ENCODE measurements around the gene AHDC1. TPM values are rescaled to one million over a fixed set of nuclear protein-coding genes. Genes with fewer than 3 reads are reported as not detected.
"Not testable (repeated sequence)": the region's sequence is repeated elsewhere in the genome, so short reads cannot be mapped to it uniquely, and the experiment has no call there.

The AHDC1 gene, protein sequence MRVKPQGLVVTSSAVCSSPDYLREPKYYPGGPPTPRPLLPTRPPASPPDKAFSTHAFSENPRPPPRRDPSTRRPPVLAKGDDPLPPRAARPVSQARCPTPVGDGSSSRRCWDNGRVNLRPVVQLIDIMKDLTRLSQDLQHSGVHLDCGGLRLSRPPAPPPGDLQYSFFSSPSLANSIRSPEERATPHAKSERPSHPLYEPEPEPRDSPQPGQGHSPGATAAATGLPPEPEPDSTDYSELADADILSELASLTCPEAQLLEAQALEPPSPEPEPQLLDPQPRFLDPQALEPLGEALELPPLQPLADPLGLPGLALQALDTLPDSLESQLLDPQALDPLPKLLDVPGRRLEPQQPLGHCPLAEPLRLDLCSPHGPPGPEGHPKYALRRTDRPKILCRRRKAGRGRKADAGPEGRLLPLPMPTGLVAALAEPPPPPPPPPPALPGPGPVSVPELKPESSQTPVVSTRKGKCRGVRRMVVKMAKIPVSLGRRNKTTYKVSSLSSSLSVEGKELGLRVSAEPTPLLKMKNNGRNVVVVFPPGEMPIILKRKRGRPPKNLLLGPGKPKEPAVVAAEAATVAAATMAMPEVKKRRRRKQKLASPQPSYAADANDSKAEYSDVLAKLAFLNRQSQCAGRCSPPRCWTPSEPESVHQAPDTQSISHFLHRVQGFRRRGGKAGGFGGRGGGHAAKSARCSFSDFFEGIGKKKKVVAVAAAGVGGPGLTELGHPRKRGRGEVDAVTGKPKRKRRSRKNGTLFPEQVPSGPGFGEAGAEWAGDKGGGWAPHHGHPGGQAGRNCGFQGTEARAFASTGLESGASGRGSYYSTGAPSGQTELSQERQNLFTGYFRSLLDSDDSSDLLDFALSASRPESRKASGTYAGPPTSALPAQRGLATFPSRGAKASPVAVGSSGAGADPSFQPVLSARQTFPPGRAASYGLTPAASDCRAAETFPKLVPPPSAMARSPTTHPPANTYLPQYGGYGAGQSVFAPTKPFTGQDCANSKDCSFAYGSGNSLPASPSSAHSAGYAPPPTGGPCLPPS (N-terminal part only)
- 46.6 and 55.3 TPM in 2 replicates for total RNA-seq
- 67.3 TPM for polyA plus RNA-seq (2012)

GRCh38 chr1:27603681-27604578 lies at the start of gene AHDC1:
TSS of gene AHDC1 (minus strand) at chr1:27604144. CDS start at chr1:27552115, 52,029 bp downstream.
- peak; percentile 92 for DNase-seq (ENCODE audit: low read depth)

DNA sequence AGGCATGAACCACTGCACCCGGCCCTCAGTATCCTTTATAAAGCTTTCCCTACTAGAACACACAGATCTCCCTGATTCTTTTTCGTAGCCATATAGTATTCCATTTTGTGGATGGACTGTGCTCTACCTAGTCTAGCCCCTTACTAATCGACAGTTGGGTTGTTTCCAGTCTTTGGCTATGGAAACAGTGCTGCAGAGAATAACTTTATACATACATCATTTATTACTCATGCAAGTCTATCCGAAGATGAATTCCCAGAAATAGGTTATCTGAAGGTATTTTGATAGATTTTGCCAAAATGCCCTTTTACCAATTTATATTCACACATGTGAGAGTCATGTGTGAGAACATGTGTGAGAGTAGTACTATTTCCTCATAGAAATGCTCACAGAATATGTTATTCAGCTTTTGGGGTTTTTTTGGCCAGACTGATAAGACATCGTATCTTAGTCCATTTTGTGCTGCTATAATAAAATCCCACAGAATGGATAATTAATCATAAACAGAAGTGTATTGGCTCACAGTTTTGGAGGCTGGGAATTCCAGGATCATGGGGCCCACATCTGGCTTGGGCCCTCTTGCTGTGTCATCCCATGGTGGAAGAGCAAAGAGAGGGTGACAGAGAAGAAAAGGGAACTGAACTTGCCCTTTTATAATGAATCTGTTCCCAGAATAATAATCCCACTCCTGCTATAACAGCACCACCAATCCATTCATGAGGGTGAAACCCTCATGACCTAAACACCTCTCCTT lies 48.3 kb upstream of the AHDC1 start:
- no peak for DNase-seq (ENCODE audit: low read depth)

DNA sequence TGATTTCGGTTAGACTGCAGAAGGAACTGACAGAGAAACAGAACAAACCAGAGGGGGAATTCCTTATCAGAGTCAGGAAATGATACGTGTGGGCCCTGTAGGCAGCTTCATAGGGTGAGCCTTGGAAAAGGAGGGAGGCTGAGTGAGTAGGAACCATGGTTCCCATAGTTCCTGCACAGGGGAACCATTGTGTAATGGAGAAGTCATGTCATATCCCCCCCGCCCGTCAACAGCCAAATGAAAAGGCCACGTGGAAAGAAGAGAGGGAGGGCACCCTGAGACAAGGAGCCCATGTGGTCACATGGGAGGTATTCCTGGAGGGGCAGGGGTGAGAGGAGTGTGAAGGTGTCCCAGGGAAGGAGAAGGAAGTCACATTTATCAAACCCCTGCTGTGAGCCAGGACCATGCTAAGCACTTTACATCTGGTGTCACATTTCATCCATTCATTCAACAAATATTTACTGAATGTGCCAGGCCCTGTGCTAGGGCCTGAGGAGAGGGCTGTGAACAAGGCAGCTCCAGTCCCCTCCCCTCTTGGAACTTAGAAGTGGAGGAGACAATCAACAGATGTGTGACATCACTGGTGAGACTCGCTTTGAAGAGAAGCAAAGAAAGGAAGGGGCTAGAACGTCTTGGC lies 46.7 kb upstream of the AHDC1 start:
- DNase-seq (ENCODE audit: low read depth): no peak

- DNase-seq (ENCODE audit: low read depth): no peak
These were observed 46.2 kb upstream of the AHDC1 start for GRCh38 chr1:27650171-27650538.

DNA sequence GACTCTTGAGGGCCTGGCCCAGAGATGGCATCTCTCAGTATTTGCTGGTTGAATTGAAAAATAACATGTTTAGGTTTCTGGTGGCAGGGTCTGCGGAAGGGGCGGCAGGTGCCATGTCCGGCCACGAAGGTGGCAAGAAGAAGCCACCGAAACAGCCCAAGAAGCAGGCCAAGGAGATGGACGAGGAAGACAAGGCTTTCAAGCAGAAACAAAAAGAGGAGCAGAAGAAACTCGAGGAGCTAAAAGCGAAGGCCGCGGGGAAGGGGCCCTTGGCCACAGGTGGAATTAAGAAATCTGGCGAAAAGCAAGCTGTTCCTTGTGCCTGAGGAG lies 45.3 kb upstream of the AHDC1 start:
- DNase-seq (ENCODE audit: low read depth): no peak

DNA sequence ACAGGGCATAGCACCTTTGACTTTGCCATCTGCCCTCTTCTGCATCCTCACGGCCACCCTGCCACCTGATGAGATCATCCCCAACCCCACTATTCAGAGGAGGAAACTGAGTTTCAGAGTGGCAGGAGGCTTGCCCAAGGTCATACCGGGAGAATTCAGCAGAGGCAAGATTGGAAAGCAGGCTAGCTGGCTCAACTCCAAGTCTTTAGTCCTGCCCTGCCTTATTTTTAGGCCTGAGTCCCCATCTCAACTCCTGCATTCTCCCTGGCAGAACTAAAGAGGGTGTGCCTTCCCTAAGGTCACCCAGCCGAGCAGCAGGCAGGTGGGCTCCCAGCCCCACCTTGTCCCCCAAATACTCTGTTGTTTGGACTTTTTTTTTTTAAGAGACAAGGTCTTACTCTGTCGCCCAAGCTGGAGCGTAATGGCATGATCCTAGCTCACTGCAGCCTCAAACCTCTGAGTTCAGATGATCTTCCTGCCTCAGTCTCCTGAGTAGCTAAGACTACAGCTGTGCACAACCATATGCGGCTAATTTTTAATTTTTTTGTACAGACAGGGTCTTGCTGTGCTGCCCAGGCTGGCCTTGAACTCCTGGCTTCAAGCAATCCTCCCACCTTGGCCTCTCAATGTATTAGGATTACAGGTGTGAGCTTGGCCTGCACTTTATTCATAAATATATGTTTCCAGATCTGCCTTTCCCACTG lies 44.8 kb upstream of the AHDC1 start:
- DNase-seq (ENCODE audit: low read depth): peak; percentile 78

DNA sequence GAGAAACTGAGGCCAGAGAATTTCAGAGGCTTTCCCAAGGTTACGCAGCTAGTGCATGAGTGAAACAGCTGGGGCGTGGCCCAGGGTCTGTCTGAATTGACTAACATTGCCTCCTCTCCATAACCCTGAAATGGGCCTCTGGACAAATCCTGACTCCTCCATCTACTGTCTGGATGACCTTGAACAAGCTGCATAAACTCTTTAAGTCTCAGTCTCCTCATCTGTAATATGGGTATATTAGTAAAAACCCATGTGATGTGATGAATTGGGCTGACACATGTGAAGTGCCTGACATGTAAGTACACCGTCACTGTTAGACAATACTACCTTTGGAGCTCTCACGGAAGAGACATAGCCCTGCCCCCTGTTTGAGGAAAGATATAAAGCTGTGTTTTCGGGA lies 43.4 kb upstream of the AHDC1 start:
- no peak for DNase-seq (ENCODE audit: low read depth)

- DNase-seq (ENCODE audit: low read depth): peak; percentile 78
These were observed 42.7 kb upstream of the AHDC1 start for GRCh38 chr1:27646676-27647075.

DNA sequence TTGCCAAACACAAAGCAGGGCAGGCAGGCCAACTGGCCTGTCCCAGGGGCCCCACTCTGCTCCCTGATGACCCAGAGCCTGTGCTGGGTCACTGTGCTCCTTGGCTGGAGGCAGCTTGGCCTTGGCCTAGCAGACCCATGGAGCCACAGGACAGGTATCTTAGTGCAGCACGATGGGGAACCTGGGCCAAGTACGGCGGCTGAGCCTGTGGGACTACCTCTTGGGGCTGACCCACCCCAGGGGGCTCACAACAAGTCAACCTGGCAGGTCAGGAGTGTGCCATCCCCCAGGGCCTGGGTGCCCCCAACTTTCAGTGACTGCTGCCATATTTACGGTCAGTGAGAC lies 41.1 kb upstream of the AHDC1 start:
- DNase-seq (ENCODE audit: low read depth): no peak

DNA sequence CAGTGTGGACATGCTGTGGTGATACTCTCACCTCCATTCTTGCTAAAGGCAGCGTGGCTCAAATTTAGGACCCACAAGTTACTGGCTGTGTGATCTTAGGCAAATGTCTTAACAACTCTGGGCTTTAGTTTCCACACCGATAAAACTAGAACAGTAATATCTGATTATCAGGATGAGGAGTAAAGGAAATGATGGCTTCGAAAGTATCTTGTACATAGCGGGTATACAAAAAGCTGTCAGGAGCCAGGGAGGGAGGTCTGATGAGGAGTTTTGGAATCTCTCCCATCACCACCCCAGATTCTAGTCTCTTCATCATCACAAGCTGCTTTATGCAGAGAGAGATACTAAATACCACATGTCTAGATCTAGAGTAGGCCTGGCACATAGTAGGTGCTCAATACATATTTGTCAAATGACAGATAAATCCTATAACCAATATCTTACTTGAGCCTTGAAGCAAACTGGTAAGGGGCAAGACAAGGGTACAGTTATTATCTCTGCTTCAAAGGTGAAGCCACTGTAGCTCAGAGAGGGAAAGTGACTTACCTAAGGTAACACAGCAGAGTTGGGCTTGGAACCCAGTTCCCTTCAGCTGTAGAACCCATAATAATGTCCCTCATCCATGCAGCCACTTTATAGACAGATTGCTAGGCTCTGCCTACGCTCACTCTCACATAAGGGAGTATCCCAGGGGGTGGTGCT lies 40.6 kb upstream of the AHDC1 start:
- no peak for DNase-seq (ENCODE audit: low read depth)

DNA sequence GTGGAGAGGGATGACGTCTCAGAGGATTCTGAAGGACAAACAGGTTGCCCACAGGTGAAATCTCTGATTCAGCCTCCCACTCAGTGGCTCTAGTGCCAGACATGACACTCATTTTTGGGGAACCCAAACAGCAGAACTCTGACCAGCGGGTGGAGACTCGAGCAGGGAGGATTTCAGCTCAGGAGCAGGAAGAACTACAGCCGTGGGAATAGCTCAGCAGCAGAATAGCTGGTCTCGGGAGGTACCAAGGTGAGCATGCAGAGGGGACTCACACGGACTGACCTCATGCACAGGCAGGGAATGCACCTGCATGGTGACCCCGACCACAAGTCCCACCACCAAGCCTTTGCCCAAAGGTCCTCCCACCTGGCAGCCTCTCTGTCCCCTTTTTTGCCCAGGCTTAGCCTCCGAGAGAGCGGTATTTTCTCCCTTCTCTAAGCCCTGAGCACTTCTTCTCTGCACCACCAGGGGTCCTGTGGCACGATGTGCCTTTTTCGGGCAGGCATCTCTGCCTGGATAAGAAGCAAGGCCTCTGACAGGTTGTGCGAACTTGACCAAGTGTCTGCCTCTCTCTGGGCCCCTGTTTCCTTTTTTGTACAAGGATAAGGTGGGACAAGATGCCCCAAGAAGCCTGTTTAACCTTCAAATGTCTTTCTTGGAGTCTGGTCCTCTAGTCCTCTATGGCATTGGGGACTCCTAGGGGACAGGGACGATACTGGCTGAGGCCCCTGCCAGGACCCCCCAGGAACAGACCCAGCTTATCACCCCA lies 39.8 kb upstream of the AHDC1 start:
- DNase-seq (ENCODE audit: low read depth): peak; percentile 70

- not testable (repeated sequence) for DNase-seq (ENCODE audit: low read depth)
These were observed 36.6 kb upstream of the AHDC1 start for GRCh38 chr1:27640514-27640913.

- DNase-seq (ENCODE audit: low read depth): no peak
These were observed 34.9 kb upstream of the AHDC1 start for GRCh38 chr1:27638805-27639204.

DNA sequence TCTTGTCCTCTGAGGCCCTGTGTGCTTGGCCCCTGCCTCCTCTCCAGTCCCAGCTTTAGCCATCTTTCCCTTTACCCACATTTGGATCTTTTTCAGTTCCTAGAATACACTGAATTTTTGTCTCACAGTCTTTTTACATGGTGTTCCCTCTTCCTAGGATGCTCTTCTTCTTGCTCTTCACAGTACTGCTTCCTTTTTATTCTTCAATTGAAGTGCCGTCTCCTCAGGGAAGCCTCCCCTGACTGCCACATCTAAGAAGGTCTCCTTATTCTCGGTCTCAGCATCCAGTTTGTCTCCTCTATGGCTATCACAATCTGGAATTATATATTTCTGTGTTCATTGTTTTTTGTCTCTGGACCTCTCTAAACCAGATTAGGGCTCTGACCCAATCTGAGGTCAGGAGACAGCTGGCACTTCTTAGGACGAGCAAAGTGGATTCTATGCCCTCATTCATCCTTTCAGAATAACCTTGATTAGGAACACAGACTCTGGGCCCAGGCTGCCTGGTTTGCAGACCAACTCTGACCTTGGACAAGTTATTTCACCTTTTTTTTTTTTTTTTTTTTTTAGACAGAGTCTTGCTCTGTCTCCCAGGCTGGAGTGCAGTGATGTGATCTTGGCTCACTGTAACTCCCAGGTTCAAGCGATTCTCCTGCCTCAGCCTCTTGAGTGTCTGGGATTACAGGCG lies 34.2 kb upstream of the AHDC1 start:
- DNase-seq (ENCODE audit: low read depth): no peak

GRCh38 chr1:27635396-27636142 lies 31.6 kb upstream of the AHDC1 start:
- no peak for DNase-seq (ENCODE audit: low read depth)

DNA sequence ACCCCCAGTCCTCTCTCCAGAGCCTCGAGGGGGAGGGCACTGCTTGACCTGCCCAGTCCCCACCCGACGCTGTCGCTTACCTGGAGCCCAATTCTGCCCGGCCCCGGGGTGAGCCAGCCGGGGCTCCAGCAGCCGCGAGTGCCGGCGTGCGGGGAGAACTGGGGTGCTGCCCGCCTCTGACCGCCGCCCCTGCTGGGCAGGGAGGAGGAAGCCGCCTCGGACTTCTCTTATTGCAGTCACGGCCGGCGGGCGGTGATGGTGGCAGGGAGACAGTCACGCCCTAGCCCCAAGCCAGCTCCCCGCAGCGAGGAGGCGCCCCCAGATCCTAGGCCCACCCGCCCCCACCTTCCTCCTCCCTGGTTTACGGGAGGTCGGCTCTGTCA lies 31.0 kb upstream of the AHDC1 start, which contains the start of gene FGR:
Gene FGR (minus strand): TSS at position 201 of the 383 bp plus-strand sequence. CDS start 11,269 bp downstream, outside the sequence.
- DNase-seq (ENCODE audit: low read depth): no peak
